Upper lobe of left lung (tissue), 4 donors: ENCODE data around the gene DTNB.
"Not testable (repeated sequence)": the region's sequence is repeated elsewhere in the genome, so short reads cannot be mapped to it uniquely, and the experiment has no call there.

Experiments used
- POLR2A ChIP-seq, 4 donors: fragments of 450-650 bp; IDR thresholded peaks; one replicate each; pipeline ENCODE4 v1.5.1; 2016 to 2017; ENCODE audit warnings: antibody characterized with exemption in 4 of 4, mild to moderate bottlenecking in 2 of 4
- POLR2AphosphoS5 ChIP-seq, 2 donors: sonication (generic); formaldehyde crosslinking; IDR thresholded peaks; one replicate each; pipeline ENCODE4 v1.5.1; 2017; ENCODE audit warnings: antibody characterized with exemption in 2 of 2
- TF ChIP-seq, protein P1 (sequence below), 6 experiments: fragments of 450-650 bp in 4 of 6; fragments of 200-600 bp in 2 of 6; sonication (generic) in 2 of 6; IDR thresholded peaks; one replicate each; pipeline ENCODE4 v1.5.1; 2016 to 2019; ENCODE audit warnings: antibody characterized with exemption in 6 of 6

DNA sequence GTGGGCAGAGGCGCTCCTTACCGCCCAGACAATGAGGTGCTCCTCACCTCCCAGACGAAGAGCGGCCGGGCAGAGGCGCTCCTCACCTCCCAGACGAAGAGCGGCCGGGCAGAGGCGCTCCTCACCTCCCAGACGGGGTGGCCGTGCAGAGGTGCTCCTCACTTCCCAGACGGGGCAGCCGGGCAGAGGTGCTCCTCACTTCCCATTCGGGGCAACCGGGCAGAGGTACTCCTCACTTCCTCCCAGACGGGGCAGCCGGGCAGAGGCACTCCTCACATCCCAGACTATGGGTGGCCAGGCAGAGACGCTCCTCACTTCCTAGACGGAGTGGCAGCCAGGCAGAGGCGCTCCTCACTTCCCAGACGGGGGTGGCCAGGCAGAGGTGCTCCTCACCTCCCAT is 138.4 kb downstream of the DTNB start:
- TF ChIP-seq POLR2A, POLR2AphosphoS5 (IDR thresholded peaks at IDR 0.05): not testable (repeated sequence)
- TF ChIP-seq, protein P1, sequence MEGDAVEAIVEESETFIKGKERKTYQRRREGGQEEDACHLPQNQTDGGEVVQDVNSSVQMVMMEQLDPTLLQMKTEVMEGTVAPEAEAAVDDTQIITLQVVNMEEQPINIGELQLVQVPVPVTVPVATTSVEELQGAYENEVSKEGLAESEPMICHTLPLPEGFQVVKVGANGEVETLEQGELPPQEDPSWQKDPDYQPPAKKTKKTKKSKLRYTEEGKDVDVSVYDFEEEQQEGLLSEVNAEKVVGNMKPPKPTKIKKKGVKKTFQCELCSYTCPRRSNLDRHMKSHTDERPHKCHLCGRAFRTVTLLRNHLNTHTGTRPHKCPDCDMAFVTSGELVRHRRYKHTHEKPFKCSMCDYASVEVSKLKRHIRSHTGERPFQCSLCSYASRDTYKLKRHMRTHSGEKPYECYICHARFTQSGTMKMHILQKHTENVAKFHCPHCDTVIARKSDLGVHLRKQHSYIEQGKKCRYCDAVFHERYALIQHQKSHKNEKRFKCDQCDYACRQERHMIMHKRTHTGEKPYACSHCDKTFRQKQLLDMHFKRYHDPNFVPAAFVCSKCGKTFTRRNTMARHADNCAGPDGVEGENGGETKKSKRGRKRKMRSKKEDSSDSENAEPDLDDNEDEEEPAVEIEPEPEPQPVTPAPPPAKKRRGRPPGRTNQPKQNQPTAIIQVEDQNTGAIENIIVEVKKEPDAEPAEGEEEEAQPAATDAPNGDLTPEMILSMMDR (IDR thresholded peaks at IDR 0.05), result not testable (repeated sequence)
